Measurements from ENCODE around the gene CEP290.

DNA sequence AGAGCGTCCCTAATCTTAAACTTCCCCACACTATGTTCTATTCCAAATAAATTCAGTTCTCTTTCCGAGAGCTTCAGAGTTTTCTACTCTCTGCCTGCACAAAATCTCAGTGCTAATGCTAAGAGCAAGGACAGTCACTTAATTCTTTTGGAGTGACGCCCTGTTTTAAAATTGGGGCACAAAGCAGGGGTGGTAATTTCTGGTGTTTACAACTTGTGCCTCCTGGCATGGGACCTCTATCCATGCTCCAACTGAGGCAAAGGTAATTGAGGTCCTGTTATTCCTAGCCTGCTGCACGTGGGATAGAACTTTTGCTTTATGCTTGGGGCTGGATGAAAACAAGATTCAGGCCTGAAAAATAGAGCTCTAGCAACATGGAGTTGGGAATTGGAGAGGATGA lies 135.5 kb downstream of the CEP290 start:
- TF ChIP-seq ZNF138 (CRISPR knock-in tag; conservative IDR thresholded peaks at IDR 0.05) (no peak), SP1 (CRISPR knock-in tag; conservative IDR thresholded peaks at IDR 0.05) (no peak), GABPB1 (CRISPR knock-in tag; IDR thresholded peaks at IDR 0.05) (no peak), PRRX2 (CRISPR knock-in tag; IDR thresholded peaks at IDR 0.05) (no peak), CBFB (CRISPR knock-in tag; IDR thresholded peaks at IDR 0.05; ENCODE audit: low read depth) (no peak), ELF4 (CRISPR knock-in tag; IDR thresholded peaks at IDR 0.05; ENCODE audit: low read depth) (no peak)
- TF ChIP-seq, protein P1, sequence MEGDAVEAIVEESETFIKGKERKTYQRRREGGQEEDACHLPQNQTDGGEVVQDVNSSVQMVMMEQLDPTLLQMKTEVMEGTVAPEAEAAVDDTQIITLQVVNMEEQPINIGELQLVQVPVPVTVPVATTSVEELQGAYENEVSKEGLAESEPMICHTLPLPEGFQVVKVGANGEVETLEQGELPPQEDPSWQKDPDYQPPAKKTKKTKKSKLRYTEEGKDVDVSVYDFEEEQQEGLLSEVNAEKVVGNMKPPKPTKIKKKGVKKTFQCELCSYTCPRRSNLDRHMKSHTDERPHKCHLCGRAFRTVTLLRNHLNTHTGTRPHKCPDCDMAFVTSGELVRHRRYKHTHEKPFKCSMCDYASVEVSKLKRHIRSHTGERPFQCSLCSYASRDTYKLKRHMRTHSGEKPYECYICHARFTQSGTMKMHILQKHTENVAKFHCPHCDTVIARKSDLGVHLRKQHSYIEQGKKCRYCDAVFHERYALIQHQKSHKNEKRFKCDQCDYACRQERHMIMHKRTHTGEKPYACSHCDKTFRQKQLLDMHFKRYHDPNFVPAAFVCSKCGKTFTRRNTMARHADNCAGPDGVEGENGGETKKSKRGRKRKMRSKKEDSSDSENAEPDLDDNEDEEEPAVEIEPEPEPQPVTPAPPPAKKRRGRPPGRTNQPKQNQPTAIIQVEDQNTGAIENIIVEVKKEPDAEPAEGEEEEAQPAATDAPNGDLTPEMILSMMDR (IDR thresholded peaks at IDR 0.05): no peak
- TF ChIP-seq, protein P2, sequence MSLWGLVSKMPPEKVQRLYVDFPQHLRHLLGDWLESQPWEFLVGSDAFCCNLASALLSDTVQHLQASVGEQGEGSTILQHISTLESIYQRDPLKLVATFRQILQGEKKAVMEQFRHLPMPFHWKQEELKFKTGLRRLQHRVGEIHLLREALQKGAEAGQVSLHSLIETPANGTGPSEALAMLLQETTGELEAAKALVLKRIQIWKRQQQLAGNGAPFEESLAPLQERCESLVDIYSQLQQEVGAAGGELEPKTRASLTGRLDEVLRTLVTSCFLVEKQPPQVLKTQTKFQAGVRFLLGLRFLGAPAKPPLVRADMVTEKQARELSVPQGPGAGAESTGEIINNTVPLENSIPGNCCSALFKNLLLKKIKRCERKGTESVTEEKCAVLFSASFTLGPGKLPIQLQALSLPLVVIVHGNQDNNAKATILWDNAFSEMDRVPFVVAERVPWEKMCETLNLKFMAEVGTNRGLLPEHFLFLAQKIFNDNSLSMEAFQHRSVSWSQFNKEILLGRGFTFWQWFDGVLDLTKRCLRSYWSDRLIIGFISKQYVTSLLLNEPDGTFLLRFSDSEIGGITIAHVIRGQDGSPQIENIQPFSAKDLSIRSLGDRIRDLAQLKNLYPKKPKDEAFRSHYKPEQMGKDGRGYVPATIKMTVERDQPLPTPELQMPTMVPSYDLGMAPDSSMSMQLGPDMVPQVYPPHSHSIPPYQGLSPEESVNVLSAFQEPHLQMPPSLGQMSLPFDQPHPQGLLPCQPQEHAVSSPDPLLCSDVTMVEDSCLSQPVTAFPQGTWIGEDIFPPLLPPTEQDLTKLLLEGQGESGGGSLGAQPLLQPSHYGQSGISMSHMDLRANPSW (CRISPR knock-in tag; conservative IDR thresholded peaks at IDR 0.05; ENCODE audit: low read depth): no peak
- TF ChIP-seq, protein P3, sequence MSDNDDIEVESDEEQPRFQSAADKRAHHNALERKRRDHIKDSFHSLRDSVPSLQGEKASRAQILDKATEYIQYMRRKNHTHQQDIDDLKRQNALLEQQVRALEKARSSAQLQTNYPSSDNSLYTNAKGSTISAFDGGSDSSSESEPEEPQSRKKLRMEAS (CRISPR knock-in tag; IDR thresholded peaks at IDR 0.05): no peak
- TF ChIP-seq, protein P4, sequence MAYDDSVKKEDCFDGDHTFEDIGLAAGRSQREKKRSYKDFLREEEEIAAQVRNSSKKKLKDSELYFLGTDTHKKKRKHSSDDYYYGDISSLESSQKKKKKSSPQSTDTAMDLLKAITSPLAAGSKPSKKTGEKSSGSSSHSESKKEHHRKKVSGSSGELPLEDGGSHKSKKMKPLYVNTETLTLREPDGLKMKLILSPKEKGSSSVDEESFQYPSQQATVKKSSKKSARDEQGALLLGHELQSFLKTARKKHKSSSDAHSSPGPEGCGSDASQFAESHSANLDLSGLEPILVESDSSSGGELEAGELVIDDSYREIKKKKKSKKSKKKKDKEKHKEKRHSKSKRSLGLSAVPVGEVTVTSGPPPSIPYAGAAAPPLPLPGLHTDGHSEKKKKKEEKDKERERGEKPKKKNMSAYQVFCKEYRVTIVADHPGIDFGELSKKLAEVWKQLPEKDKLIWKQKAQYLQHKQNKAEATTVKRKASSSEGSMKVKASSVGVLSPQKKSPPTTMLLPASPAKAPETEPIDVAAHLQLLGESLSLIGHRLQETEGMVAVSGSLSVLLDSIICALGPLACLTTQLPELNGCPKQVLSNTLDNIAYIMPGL (CRISPR knock-in tag; IDR thresholded peaks at IDR 0.05): no peak
- TF ChIP-seq, protein P5, sequence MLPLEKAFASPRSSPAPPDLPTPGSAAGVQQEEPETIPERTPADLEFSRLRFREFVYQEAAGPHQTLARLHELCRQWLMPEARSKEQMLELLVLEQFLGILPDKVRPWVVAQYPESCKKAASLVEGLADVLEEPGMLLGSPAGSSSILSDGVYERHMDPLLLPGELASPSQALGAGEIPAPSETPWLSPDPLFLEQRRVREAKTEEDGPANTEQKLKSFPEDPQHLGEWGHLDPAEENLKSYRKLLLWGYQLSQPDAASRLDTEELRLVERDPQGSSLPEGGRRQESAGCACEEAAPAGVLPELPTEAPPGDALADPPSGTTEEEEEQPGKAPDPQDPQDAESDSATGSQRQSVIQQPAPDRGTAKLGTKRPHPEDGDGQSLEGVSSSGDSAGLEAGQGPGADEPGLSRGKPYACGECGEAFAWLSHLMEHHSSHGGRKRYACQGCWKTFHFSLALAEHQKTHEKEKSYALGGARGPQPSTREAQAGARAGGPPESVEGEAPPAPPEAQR (CRISPR knock-in tag; IDR thresholded peaks at IDR 0.05): no peak

All from WTC11 (cell line).